ENCODE results near the gene PLEKHH3.

Gene PLEKHH3

DNA sequence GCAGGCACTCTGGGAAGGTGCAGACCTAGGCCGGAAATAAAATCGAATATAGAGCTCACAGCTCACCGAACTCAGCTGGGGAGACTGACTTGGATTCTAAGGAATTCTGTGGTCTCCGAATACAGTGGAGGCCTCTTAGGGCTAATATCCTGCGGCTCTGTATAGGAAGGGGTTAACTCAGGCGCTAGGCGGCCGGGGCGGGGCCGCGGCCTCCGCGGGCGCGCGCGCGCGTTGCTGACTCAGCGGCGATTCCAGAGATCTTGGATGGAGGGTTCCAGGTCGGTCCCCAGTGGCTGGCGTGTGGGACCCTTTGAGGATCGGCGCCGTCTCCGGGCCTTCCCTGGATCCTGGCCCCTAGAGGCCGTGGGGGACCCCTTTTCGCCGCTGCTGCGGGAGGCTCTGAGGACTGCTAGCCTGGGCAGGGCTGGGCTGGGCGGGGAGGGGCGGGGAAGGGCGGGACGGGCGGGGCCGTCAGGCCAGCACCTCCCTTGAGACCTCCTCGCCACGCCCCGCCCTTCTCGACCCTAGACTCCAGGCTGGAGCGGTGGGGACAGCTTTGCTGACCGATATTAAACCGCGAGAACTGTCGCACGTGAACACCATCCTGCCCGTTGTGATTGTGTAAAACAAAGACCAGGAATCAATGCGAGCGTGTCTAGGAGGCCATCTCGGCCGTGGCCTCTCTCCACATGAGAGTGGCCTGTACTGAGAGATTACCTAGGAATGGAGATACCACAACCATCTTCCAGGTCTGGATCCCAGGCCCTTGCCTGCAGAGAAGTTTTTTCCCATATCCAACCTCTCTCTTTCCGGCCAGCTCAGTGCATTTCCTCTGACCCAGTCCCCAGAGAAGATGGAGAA lies 1.4 kb upstream of the PLEKHH3 start:
- DNase-seq (ENCODE audit: low read depth), result peak; percentile 86
- TF ChIP-seq, protein P1, sequence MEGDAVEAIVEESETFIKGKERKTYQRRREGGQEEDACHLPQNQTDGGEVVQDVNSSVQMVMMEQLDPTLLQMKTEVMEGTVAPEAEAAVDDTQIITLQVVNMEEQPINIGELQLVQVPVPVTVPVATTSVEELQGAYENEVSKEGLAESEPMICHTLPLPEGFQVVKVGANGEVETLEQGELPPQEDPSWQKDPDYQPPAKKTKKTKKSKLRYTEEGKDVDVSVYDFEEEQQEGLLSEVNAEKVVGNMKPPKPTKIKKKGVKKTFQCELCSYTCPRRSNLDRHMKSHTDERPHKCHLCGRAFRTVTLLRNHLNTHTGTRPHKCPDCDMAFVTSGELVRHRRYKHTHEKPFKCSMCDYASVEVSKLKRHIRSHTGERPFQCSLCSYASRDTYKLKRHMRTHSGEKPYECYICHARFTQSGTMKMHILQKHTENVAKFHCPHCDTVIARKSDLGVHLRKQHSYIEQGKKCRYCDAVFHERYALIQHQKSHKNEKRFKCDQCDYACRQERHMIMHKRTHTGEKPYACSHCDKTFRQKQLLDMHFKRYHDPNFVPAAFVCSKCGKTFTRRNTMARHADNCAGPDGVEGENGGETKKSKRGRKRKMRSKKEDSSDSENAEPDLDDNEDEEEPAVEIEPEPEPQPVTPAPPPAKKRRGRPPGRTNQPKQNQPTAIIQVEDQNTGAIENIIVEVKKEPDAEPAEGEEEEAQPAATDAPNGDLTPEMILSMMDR (conservative IDR thresholded peaks at IDR 0.05; ENCODE audit: control insufficient read depth, insufficient read depth, low read depth, low read length), result no peak
- peak overlapping the region; percentile 58 for H3K4me3 ChIP-seq (ENCODE audit: control insufficient read depth, low read depth, low read length)

DNA sequence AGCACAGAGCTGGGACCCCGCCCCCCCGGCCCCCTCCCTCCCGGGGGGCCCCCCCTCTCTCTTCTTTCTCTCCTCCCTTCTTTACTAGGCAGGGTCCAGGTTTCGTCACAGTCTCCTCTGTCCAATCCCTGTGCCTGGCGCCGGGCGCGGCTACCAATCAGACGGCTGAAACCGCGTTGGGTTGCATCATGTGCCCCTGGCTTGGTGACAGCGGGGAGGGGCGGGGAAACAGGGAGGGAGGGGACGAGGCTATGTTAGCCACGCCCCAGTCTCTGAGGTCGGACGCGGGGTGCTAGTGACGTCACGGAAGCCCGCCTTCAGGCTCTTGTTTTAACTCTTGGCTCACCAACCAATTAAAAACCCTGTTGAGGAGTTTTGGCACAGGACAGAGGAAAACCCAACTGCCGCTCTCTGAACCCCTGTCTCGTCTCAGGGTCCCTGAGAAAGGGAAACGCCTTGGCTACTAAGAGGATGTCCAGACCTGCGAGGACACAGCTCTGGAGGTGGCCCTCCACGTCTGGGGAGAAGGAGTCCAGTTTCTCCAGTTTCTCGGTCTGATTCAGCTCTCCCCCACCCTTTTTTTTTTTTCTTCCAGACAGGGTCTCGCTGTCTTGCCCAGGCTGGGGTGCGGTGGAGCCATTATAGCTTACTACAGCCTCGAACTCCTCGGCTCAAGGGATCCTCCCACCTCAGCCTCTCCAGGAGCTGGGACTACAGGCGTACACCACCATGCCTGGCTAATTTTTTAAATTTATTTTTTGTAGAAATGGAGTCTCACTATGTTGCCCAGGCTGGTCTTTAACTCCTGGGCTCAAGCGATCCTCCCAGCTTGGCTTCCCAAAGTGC lies 441 bp upstream of the PLEKHH3 start:
- DNase-seq (ENCODE audit: low read depth), result peak; percentile 99
- TF ChIP-seq, protein P1 (conservative IDR thresholded peaks at IDR 0.05; ENCODE audit: control insufficient read depth, insufficient read depth, low read depth, low read length), result no peak
- peak overlapping the region; percentile 83 for H3K4me3 ChIP-seq (ENCODE audit: control insufficient read depth, low read depth, low read length)

DNA sequence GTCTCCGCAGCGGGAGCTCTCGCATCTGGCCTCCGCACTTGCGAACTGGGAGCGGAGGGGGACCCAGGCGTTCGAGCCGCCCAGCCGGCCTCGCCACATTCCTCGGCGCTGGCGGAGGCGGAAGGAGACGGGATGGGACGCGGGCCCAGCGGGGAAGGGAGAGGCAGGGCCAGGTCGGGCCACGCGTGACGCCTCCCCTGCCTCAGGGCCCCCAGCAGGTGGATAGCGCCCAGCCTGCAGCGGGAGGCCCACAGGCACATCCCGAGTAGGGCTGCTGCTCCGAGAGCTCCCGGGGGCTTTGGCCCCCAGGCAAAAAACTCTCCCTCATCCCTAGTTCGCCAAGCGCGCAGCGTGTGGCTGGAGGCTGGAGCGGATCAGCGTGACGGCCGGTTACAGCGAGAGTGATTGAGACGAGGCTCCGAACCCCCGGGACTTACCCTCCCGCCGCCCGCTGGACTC lies 800 bp downstream of the PLEKHH3 start:
- peak; percentile 31 for DNase-seq (ENCODE audit: low read depth)
- TF ChIP-seq, protein P1 (conservative IDR thresholded peaks at IDR 0.05; ENCODE audit: control insufficient read depth, insufficient read depth, low read depth, low read length), result no peak
- peak overlapping the region; percentile 83 for H3K4me3 ChIP-seq (ENCODE audit: control insufficient read depth, low read depth, low read length)

DNA sequence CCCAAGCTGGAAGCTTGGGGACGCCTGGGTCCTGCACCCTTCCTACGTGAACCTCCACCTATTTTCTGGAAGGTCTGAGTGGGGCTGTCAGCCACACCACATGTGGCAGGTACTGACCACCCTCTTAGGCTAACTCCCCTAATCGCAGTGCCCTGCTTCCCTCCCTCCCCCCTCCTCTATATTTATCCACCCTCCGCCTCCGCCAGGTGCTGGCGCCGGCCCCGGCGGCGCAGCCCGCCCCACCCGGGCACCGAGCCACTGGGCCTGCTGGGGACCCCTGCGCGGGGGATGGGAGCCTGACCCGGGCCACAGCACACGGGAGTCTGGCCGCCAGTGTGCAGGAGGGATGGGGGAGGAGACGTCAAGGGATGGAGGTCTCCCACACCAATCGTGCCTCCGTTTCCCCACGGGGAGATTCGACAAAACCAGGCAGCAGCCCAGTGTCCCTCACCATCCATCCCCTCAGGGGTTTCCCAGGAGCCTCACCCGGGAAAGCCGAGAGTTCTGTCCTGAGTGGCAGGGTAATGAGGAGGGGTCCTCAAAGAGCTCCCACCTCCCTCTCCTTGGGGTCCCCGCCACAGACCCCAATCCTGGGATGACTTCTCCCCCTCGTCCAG lies 1.3 kb downstream of the PLEKHH3 start:
- TF ChIP-seq, protein P1 (conservative IDR thresholded peaks at IDR 0.05; ENCODE audit: control insufficient read depth, insufficient read depth, low read depth, low read length), result no peak
- DNase-seq (ENCODE audit: low read depth), result no peak
- peak overlapping the region; percentile 83 for H3K4me3 ChIP-seq (ENCODE audit: control insufficient read depth, low read depth, low read length)

DNA sequence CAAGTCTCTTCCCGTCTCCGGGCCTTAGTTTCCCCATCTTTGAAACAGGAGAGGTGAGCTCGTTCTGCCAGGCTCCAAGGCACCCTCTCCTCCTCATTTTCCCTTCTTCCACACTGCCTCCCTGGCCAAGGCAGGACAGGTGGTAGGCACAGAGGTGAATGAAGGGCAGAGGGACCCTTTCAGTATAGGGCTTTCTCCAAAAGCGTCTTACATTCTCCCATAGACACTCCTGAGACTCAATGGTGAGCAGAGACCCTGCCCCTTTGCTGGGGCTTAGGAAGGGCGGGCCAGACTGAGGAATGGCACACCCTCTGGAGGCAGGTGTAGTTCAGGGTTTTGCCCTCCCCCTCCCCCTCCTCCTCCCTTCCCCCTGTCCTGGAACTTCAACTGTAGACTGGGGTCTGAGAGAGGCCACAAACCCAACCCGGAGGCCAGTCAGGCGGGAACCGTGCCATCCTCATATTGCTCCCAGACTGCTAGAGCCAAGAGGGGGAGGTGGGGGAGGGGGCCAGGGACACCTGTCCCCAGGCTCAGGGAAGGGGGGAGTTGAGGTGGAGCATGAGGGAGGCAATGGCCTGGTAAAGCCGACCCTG lies 1.9 kb downstream of the PLEKHH3 start:
- peak overlapping the region; percentile 83 for H3K4me3 ChIP-seq (ENCODE audit: control insufficient read depth, low read depth, low read length)
- TF ChIP-seq, protein P1 (conservative IDR thresholded peaks at IDR 0.05; ENCODE audit: control insufficient read depth, insufficient read depth, low read depth, low read length), result no peak
- DNase-seq (ENCODE audit: low read depth), result no peak

All from fibroblast of mammary gland (primary cell).